ENCODE data around the gene ATP6AP2. TPM values are rescaled to one million over a fixed set of nuclear protein-coding genes. Genes with fewer than 3 reads are reported as not detected.

ATP6AP2 gene
- total and polyA plus RNA-seq, 2 experiments from 2014 or later, result 131 to 158 TPM

DNA sequence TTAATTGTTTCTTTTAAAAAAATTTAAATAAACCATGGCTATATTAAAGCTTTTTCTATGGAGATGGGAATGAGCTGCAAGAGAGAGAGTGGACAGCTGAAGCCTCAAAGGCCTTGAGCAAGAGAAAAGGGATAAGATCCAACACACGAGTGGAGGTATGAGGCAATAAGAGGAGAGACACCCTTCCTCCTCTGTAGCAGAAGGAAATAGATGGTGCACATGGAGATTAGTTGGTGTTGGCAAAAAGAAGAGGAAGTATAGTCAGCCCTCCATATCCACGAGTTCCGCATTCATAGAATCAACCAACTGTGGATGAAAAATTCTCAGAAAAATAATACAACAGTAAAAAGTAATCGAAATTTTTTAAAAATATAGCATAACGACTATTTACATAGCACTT, 63.4 kb downstream of the ATP6AP2 start:
- Histone ChIP-seq H3K36me3 (replicated peaks; ENCODE audit: insufficient read depth, low read depth) (no peaks in the 10 kb centered on the region), H3K9me3 (ENCODE audit: low read depth) (no peaks in the 10 kb centered on the region), H3K79me2 (peaks cover 40% of the 10 kb centered on the region), H4K20me1 (ENCODE audit: insufficient read depth, poor library complexity, severe bottlenecking) (no peaks in the 10 kb centered on the region), H2AFZ (no peak overlapping the region), H3K4me1 (ENCODE audit: insufficient read depth) (peaks cover 4% of the 10 kb centered on the region), H3K4me2 (peak overlapping the region; percentile 66), H3K27me3 (no peaks in the 10 kb centered on the region), H3K4me3 (no peak overlapping the region), H3K9me2 (replicated peaks; ENCODE audit: insufficient read depth) (no peaks in the 10 kb centered on the region), H3K27ac (peak overlapping the region; percentile 64)
- 77% methylated on average over 5 of the region's 5 CpGs for WGBS (ENCODE audit: low lambda C conversion rate, missing lambda C conversion rate)
- no peak for TF ChIP-seq EZH2phosphoT487 (IDR thresholded peaks at IDR 0.05; ENCODE audit: low read depth, severe bottlenecking, unreplicated experiment)
- TF ChIP-seq, protein P1, sequence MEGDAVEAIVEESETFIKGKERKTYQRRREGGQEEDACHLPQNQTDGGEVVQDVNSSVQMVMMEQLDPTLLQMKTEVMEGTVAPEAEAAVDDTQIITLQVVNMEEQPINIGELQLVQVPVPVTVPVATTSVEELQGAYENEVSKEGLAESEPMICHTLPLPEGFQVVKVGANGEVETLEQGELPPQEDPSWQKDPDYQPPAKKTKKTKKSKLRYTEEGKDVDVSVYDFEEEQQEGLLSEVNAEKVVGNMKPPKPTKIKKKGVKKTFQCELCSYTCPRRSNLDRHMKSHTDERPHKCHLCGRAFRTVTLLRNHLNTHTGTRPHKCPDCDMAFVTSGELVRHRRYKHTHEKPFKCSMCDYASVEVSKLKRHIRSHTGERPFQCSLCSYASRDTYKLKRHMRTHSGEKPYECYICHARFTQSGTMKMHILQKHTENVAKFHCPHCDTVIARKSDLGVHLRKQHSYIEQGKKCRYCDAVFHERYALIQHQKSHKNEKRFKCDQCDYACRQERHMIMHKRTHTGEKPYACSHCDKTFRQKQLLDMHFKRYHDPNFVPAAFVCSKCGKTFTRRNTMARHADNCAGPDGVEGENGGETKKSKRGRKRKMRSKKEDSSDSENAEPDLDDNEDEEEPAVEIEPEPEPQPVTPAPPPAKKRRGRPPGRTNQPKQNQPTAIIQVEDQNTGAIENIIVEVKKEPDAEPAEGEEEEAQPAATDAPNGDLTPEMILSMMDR (IDR thresholded peaks at IDR 0.05; ENCODE audit: poor library complexity), result no peak
- no peak for DNase-seq (ENCODE audit: low spot score)

DNA sequence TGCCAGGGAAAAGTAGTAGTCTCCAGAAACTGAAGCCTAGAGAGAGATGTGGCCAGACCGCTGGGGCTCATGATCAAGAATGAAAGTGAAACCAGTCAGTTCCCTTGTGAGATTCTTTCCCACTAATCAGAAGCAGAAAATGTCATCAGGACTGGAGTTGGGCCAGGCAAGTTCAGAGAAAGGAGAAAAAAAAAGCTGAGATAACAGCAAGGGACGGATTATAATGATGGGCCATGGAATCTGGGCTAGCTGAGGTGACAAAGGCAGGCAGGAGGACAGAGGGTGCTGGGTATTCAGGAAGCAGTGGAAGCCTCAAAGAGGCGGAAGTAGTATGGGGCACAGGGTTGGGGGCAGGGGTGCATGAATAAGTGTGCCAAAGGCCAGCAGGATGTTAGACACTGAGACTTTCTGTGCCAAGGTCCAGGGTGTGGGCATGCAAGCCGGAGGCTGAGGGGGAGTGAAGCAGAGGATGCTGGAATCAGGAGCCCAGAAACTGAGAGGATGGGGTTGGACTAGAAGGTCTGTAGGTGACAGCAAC, 64.1 kb downstream of the ATP6AP2 start:
- peak overlapping the region; percentile 66 for H3K4me2 ChIP-seq
- DNase-seq (ENCODE audit: low spot score), result peak; percentile 38
- TF ChIP-seq EZH2phosphoT487 (IDR thresholded peaks at IDR 0.05; ENCODE audit: low read depth, severe bottlenecking, unreplicated experiment), result no peak
- peaks cover 4% of the 10 kb centered on the region for H3K4me1 ChIP-seq (ENCODE audit: insufficient read depth)
- H3K4me3 ChIP-seq, result no peak overlapping the region
- H4K20me1 ChIP-seq (ENCODE audit: insufficient read depth, poor library complexity, severe bottlenecking), result no peaks in the 10 kb centered on the region
- WGBS (ENCODE audit: low lambda C conversion rate, missing lambda C conversion rate), result 64% methylated on average over 4 of the region's 4 CpGs
- no peaks in the 10 kb centered on the region for H3K36me3 ChIP-seq (replicated peaks; ENCODE audit: insufficient read depth, low read depth)
- no peak overlapping the region for H2AFZ ChIP-seq
- no peaks in the 10 kb centered on the region for H3K9me3 ChIP-seq (ENCODE audit: low read depth)
- H3K9me2 ChIP-seq (replicated peaks; ENCODE audit: insufficient read depth), result no peaks in the 10 kb centered on the region
- peaks cover 39% of the 10 kb centered on the region for H3K79me2 ChIP-seq
- peak overlapping the region; percentile 64 for H3K27ac ChIP-seq
- H3K27me3 ChIP-seq, result no peaks in the 10 kb centered on the region

DNA sequence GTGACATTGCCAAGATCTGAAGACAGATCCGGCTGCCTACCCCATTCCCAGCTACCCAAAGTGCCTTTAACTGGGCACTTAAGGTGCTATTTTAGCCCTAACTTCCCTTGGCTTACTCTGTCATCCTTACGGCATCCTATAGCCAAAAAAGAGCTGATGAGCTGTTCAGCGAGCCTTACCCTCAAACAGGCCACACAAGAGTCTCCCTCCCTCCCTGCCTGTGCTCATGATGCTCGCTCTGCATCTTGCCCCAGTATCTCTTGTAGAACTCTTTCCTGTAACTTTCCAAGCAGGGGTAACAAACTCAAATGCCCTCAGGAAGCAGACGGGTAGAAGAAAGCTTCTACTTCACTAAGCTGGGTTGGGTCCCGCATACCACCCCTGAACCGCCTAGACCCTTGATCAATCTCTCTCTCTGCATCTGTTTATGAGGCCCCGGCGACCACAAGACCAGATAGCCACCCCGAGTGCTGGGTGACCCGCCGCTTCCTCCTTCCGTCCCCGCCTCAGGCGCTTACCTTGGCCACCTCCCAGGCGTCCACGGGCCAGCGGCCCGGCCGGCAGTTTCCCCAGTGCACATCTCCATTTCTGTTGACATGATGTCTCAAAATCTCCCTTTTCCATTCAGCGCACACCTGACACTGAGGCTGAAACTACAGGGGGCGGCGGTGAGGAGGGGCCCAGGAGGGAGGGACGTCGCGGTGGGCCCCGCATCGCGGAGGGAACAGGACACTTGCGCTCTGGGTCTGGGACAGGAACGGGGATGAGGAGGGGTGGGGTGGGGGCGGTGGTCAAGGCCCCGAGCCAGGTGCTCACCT, 65.9 kb downstream of the ATP6AP2 start:
- TF ChIP-seq, protein P1 (IDR thresholded peaks at IDR 0.05; ENCODE audit: poor library complexity), result no peak
- TF ChIP-seq EZH2phosphoT487 (IDR thresholded peaks at IDR 0.05; ENCODE audit: low read depth, severe bottlenecking, unreplicated experiment) (no peak), EZH2 (IDR thresholded peaks at IDR 0.05; ENCODE audit: borderline replicate concordance) (no peak)
- H3K4me3 ChIP-seq, result peak overlapping the region; percentile 50
- H3K27ac ChIP-seq, result peak overlapping the region; percentile 84
- no peaks in the 10 kb centered on the region for H3K9me3 ChIP-seq (ENCODE audit: low read depth)
- no peaks in the 10 kb centered on the region for H3K36me3 ChIP-seq (replicated peaks; ENCODE audit: insufficient read depth, low read depth)
- H3K4me1 ChIP-seq (ENCODE audit: insufficient read depth), result peaks cover 4% of the 10 kb centered on the region
- H3K4me2 ChIP-seq, result peak overlapping the region; percentile 81
- peak overlapping the region; percentile 78 for H2AFZ ChIP-seq
- H3K9me2 ChIP-seq (replicated peaks; ENCODE audit: insufficient read depth), result no peaks in the 10 kb centered on the region
- no peaks in the 10 kb centered on the region for H4K20me1 ChIP-seq (ENCODE audit: insufficient read depth, poor library complexity, severe bottlenecking)
- peaks cover 35% of the 10 kb centered on the region for H3K79me2 ChIP-seq
- peak; percentile 30 for DNase-seq (ENCODE audit: low spot score)
- no peaks in the 10 kb centered on the region for H3K27me3 ChIP-seq
- WGBS (ENCODE audit: low lambda C conversion rate, missing lambda C conversion rate), result 37% methylated on average over 24 of the region's 33 CpGs
